HG03108 (cell line): ENCODE results near the gene FALEC.
"Not testable (repeated sequence)": the region's sequence is repeated elsewhere in the genome, so short reads cannot be mapped to it uniquely, and the experiment has no call there.

Experiments used
- ATAC-seq: cut with Tn5 transposase; IDR thresholded peaks from one replicate; pipeline ENCODE4 v1.9.1; 2021; ENCODE audit warnings: moderate library complexity; ENCODE audit not compliant: unreplicated experiment

Gene FALEC

GRCh38 chr1:150558303-150558704 lies 42.8 kb downstream of the FALEC start:
- no peak for ATAC-seq

GRCh38 chr1:150558761-150559655 lies 43.5 kb downstream of the FALEC start:
- no peak for ATAC-seq

- ATAC-seq: no peak
Observed at GRCh38 chr1:150559656-150560010, 44.1 kb downstream of the FALEC start.

- ATAC-seq: no peak
Observed at GRCh38 chr1:150560011-150560438, 44.5 kb downstream of the FALEC start.

- peak; percentile 27 for ATAC-seq
Observed at GRCh38 chr1:150560576-150561253, 45.2 kb downstream of the FALEC start.

GRCh38 chr1:150561254-150561973 lies 45.9 kb downstream of the FALEC start:
- ATAC-seq: peak; percentile 16

- peak; percentile 32 for ATAC-seq
Observed at GRCh38 chr1:150561974-150562445, 46.5 kb downstream of the FALEC start.

GRCh38 chr1:150562446-150563339 lies 47.1 kb downstream of the FALEC start:
- peak; percentile 28 for ATAC-seq

GRCh38 chr1:150563340-150564038 lies 47.9 kb downstream of the FALEC start:
- peak; percentile 20 for ATAC-seq

GRCh38 chr1:150564051-150564991 lies 48.8 kb downstream of the FALEC start:
- no peak for ATAC-seq

GRCh38 chr1:150565240-150565991 lies 49.9 kb downstream of the FALEC start:
- not testable (repeated sequence) for ATAC-seq

- no peak for ATAC-seq
Observed at GRCh38 chr1:150566589-150567340, 51.2 kb downstream of the FALEC start.

- ATAC-seq: peak; percentile 25
Observed at GRCh38 chr1:150567341-150567716, 51.8 kb downstream of the FALEC start.

- ATAC-seq: peak; percentile 9
Observed at GRCh38 chr1:150567717-150568593, 52.4 kb downstream of the FALEC start.

GRCh38 chr1:150568594-150568966 lies 53.0 kb downstream of the FALEC start:
- ATAC-seq: no peak

GRCh38 chr1:150572918-150573647 lies 57.5 kb downstream of the FALEC start:
- no peak for ATAC-seq
